GM18861 (cell line): Measurements from ENCODE around the gene HELQ.
"Not testable (repeated sequence)": the region's sequence is repeated elsewhere in the genome, so short reads cannot be mapped to it uniquely, and the experiment has no call there.

Experiments
- ATAC-seq: cut with Tn5 transposase; IDR thresholded peaks from one replicate; pipeline ENCODE4 v1.9.1; 2021; ENCODE audit not compliant: unreplicated experiment

HELQ gene, protein sequence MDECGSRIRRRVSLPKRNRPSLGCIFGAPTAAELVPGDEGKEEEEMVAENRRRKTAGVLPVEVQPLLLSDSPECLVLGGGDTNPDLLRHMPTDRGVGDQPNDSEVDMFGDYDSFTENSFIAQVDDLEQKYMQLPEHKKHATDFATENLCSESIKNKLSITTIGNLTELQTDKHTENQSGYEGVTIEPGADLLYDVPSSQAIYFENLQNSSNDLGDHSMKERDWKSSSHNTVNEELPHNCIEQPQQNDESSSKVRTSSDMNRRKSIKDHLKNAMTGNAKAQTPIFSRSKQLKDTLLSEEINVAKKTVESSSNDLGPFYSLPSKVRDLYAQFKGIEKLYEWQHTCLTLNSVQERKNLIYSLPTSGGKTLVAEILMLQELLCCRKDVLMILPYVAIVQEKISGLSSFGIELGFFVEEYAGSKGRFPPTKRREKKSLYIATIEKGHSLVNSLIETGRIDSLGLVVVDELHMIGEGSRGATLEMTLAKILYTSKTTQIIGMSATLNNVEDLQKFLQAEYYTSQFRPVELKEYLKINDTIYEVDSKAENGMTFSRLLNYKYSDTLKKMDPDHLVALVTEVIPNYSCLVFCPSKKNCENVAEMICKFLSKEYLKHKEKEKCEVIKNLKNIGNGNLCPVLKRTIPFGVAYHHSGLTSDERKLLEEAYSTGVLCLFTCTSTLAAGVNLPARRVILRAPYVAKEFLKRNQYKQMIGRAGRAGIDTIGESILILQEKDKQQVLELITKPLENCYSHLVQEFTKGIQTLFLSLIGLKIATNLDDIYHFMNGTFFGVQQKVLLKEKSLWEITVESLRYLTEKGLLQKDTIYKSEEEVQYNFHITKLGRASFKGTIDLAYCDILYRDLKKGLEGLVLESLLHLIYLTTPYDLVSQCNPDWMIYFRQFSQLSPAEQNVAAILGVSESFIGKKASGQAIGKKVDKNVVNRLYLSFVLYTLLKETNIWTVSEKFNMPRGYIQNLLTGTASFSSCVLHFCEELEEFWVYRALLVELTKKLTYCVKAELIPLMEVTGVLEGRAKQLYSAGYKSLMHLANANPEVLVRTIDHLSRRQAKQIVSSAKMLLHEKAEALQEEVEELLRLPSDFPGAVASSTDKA

DNA sequence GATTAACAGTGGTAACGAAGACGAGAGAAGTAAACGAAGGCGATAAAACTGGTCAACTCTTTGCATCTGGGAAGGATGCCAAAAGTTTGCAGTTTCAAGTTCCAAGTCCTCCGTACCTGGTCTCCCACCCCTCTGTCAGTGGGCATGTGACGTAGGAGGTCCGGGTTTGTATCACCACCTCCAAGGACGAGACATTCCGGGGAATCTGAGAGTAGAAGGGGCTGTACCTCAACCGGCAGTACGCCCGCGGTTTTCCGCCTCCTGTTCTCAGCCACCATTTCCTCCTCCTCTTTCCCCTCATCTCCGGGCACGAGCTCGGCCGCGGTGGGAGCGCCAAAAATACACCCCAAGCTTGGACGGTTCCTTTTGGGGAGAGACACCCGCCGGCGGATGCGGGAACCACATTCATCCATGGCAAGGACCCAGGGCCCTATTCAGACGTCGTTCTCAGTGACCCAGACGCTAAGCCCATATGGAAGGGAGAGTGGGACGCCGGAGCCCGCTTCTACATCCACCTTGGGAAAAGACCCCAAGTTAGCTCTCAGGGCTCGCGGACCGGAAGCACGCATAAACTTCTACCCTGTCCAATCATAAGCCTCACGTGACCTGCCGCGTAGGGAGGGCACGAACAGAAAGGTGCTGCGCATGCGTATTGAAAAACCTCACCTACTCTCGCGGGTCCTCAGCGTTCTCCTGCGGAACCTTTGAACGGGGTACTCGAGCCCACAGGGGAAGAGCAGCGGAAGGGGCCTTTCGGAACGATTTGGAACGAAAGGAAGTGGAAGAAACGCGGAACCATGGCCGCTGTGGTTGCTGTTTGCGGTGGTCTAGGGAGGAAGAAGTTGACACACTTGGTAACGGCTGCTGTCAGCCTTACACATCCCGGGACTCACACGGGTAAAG, at the start of gene HELQ, which contains the start of gene MRPS18C:
Gene HELQ, minus strand, starts transcription at position 543 of the 903 bp plus-strand sequence. Its CDS starts 130 bp downstream, at position 413.
Gene MRPS18C, plus strand, starts transcription at position 778 of the 903 bp plus-strand sequence. Its CDS starts 20 bp downstream, at position 798.
- ATAC-seq: peak; percentile 95

DNA sequence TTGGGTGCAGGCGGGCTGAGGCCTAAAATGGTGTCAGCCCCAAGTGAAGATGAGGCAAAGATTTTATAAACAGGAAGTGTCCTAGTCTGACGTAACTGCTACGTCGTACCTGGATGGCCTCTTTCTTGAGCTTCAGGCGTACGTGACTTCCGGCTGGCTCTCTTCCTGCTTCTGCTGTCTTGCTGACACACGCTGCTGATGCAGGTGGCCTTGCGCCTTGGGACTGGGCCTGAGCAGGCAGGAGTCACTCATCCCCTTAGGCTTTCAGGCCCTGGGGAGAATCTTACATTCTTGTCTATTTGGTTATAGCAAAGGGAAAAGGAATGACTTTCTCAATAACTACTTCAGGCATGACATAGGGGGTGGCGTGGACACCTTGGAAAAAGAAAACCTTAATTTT, 49.4 kb upstream of the HELQ start:
- ATAC-seq: no peak

DNA sequence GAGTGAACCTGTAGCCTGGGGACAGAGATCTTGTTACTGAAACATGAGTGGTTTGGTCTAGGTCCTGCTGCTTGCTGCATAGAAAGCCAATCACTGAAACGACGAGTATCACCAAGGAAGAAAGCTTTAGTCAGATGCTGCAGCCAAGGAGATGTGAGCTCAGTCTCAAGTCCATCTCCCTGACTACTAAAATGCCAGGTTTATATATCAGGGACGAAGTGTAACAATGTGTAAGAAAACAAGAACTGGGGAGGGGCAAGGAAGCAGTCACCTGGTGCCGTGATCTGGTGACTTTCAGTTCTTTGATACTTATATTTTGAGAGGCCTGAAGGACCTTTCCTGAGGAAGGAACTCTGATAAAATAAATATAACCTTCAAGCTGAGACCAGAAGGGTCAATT, 48.9 kb upstream of the HELQ start:
- no peak for ATAC-seq

DNA sequence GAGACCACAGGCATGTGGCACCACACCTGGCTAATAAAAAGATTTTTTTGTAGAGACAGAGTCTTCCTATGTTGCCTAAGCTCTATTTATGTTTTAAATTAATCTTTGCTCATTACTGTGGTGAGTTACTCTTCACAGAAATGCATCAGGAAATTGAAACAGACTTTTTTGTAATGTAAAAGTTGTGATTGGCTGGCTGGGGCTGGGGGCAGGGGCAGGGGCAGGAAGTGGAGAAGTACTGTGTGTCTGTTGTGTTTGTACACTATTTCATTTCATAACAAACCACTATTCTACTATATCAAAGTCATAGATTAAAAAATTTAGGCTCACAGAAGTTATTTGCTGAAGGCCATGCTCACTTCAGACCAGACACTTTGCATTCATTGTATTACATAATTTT, 48.4 kb upstream of the HELQ start:
- ATAC-seq: no peak

DNA sequence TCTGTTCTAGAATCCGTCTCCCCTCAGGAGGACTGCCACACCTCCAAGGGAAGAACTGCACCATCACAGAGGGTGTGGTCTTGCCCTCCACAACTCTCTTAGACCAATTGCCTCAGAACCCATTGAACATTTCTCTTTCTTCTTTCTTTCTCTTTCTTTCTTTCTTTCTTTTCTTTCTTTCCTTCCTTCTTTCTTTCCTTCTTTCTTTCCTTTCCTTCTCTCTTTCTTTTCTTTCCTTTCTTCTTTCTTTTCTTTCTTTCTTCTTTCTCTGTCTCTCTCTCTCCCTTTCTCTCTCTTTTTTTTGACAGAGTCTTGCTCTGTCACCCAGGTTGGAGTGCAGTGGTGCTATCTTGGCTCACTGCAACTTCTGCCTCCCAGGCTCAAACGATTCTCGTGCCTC, 46.0 kb upstream of the HELQ start:
- not testable (repeated sequence) for ATAC-seq

DNA sequence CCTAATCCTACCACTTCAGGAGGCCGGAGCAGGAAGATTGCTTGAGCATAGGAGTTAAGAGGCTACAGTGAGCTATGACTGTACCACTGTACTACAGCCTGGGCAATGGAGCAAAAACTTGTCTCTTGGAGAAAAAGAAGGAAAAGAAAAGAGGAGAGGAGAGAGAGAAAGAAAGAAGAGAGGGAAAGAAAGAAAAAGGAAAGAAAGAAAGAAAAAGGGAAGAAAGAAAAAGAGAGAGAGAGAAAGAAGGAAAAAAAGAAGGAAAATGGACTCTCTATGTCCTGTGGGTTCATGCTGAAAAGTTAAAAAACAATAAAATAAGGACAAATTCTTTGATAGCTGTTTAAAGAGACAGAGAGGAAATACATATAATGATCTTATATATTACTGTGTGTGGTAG, 42.6 kb upstream of the HELQ start:
- no peak for ATAC-seq

DNA sequence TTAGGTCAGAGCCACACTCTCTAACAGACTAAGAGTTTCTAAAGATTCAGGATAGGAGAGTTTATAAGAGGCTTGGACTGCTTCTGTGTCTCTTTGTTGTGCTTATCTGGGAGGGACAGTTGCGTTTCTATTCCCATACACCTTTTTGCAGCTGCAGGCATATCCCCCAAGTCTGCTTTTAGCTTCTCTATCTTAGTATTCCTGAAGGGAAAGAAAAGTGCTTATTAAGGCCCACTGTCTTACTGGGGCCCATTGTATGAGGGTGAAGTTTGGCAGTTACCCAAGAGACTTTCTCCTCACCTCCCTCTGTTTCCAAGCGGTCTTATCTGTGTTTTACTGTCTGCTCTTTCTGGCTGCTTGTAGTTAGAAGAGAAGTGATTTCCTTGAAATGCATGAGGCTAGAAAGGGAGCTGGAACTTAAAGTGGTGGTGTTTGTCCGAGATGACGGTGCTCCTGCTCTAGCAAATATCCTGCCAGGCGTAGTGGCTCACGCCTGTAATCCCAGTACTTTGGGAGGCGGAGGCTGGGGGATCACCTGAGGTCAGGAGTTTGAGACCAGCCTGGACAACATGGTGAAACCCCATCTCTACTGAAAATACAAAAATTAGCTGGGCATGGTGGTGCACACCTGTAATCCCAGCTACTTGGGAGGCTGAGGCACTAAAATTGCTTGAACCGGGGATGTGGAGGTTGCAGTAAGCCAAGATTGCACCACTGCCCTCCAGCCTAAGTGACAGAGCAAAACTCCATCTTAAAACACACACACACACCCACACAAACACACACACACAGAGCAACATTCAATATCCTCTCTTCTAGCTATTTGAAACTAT, 40.7 kb upstream of the HELQ start:
- ATAC-seq: not testable (repeated sequence)

DNA sequence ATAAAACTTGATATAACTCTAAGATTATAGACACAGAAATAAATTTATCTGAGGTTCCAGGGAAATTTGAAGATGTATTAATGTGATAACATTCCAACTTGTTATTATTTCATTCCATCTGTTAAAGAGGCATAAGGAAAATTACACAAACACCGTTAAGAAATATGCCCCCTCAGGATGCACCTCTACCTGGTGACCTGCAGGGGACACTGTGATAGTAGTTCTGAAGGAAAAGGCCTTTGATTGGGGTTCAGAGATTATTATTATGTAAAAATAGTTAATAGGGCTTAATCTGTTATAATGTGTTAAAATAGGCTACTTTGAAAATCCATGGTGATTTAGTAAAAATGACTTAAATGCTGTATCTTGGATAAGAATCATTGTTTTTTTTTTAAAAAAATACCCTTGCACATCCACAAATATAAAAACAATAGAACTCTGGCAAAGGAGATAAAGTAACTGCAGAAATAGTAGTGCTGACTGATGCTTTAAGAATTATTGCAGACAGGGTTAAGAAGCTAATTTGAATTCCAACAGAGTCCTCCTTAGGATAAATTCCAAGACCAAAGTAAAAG, 35.3 kb upstream of the HELQ start:
- ATAC-seq: peak; percentile 78

DNA sequence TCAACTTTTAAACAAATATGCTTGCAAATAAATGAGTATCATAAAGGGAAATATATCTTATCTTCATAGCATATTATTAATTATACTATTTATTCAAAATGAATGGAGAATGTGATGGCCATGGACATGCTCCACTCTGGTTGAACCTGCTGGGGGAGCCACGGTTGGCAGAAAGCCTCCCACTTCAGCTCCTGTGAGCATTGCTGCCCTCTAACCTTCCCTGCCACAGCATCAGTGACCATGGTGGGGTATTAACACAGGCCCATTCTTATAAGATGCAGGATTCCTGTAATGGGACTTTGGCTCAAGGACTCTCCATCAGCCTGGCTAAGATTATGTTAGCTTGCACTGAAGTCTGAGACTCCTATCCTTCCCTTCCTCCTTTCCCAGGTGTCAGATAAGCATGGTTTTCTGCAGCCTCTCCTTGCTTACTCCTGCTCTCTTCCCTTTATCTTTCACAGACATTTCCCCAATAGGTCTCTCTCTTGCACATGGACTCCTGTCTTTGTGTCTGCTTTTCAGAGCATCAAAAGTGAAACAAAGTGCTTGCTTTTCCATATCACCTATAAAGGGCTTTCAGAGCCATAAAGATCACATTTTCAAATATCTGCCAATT, 34.2 kb upstream of the HELQ start:
- no peak for ATAC-seq

DNA sequence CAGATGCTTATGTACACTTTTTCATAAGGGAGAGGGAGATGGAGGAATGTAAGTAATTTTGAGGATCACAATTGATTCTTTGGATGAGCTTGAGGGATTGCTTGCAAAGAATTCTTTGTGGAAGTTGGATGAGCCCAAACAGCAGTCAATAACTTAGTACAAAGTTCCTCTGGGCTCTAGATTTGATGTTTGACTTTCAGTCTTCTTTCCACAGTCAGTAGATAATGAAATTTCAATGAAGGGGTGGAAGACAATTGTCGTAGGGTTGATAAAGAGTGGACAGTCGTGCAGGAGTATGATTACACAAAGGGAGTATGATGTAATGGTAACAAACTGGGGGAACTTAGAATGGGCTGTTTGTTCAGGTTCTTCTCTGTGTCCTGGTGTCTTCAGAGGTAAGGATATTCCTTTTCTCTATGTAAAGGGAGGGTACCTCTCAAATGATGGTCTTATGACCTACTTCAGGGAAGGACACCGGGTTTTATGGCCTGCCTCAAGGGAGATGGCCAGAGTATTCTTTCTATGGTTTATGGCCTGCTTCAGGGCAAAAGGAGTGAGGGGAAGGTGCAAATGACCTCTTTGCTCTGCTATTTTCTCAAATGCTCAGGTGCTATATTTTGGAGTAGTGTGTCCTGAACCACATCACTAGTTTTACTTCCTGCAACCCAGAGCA, 31.0 kb upstream of the HELQ start:
- ATAC-seq: no peak

DNA sequence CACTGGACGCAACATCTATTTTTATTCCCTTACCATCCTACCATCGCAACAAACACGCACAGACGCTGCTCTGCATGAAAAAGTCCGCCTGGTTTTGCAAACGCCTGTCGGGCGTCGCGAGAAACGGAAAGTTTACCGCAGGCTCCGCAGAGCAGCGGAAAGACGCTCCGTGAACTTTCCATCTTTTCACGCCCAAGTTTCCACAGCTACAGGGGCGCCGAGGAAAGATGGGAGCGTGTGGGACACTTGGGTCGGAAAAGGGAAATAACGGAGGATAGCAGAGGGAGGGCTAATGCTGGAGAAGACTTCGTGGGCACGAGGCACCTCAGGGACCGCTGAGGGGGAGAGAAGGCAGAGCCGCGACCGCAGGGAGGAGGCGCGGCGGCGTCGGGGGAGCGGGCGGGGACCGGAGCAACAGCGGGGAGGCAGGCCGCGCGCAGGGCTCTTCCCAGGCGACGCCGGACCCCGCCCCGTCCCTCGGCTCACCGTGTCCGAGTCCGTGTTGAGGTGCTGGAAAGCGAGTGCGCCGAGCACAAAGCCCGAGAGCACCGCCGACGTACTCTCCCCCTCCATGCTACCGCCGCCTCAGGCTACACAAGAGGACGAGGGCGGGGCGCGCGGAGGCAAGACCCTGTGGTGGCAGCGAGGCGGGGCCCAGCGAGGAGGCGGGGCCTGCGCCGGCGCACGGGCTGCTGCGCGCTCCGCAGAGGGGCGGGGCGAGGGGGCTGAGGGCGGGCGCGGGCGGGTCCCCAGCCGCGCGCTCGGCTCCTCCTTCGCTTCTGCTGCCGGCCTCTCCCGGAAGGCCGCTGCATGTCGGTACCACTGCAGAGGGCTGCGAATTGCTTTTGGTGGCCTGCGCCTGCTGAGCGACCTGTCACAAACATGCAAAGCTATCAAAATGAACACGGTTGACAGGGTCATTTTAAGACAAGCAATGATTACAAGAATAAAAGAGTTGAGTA, 29.2 kb upstream of the HELQ start, which contains the start of gene ABRAXAS1:
Gene ABRAXAS1, minus strand, starts transcription at position 601 of the 962 bp plus-strand sequence. Its CDS starts 28 bp downstream, at position 573.
- ATAC-seq: peak; percentile 94

DNA sequence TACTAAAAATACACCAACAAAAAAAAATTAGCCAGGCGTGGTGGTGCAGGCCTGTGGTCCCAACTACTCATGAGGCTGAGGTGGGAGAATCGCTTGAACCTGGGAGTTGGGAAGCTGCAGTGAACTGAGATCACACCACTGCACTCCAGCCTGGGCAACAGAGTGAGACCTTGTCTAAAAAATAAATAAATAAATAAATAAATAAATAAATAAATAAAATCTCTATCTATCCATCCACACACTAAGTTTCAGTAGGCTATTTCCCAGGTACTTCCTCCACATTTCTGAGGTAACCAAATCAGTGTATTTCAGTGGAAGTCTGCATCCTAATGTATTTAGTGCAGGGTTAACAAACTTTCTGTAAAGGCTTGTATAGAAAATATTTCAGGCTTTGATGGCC, 18.3 kb upstream of the HELQ start:
- no peak for ATAC-seq

DNA sequence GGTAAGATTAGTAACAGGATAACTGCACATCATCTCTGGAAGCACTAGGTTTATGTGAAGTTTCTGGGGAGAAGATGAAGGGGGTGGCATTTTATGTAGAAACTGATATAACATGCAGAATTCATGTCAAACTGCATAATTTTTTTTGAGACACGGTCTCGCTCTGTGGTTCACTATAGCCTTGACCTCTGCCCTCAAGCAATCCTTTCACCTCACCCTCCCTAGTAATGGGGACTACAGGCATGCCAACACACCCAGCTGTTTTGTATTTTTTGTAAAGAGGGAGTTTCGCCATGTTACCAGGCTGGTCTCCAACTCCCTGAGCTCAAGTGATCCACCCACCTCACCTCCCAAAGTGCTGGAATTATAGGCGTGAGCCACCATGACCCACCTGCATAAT, 17.8 kb upstream of the HELQ start:
- no peak for ATAC-seq

DNA sequence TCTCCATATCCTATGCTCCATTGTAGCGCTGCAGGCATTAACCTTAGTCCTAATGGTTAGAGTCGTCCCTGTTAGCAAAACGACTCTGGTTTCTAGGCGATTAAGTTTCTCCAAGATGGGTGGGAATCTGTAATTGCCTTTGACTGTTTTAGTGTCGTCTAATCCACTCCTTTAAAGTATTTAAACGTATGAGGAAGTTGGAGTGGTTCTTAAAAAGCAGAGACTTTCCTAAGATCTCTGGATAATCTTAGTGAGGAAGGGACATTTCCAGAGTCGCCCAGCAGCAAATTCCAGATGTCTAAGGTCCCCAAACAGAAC, 520 bp upstream of the HELQ start:
- ATAC-seq: no peak

DNA sequence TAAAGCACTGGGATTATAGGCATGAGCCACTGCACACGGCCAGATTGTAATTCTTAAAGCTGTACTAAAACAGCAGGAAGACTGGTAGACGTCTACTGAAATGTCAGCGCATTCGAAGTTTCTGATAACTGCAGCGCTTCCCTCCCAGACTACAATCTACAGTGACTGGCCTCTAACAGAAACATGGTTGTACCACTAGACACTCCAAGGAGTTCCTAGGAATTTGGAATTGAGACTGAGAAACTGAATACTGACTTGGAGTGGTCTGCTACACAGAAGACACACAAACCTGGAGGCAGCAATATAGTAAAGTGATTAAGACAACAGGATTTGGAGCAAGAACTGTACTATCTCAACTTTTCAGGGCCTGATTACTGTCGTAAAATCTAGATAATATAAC, 937 bp downstream of the HELQ start:
- no peak for ATAC-seq

DNA sequence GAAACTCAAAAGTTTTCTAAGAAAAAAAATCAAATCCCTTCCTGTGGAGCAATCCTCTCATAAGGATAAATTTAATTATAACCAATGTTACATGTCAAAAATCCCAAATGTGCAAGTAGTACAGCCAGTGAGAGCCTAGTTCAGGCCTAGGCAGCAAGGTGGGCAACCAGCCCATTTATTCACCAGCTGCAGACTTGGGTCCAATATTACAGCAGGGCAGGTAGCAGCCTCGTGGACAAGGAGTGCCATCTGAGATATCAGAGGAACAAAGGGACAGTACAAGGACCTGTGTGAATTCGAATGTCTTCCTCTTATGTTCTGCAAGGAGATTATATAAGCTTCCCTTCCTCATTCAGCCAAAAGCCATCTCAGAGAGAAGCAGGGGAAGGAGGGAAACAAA, 6.6 kb downstream of the HELQ start:
- ATAC-seq: no peak

DNA sequence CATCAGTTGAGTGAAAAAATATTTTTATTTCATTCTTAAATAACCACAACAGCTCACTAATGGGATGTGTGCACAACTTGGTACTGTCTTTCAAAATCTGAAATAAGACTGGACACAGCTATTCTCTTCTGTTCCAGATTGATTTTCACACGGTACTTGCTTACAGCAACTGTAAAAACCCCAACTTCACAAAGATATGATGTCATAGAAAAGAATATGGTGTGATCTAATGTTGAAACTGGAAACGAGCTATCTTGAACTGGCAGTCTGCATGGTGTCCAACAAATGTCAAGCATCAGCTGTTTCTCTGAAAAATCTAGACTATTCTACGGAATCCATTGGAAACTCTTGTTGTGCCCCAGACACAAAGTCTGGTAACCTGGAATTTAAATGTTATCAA, 14.7 kb downstream of the HELQ start:
- ATAC-seq: no peak
